ENCODE results near the gene EIF1.
"Not testable (repeated sequence)": the region's sequence is repeated elsewhere in the genome, so short reads cannot be mapped to it uniquely, and the experiment has no call there.

EIF1 gene

GRCh38 chr17:41695954-41696757 lies 7.5 kb downstream of the EIF1 start:
- Histone ChIP-seq H3K9me3 (replicated peaks in 1 of 2; ENCODE audit: control insufficient read depth in 2 of 2, insufficient read depth in 1 of 2, low read depth in 1 of 2, low read length in 2 of 2) (no peaks in the 10 kb centered on the region), H3K79me1 (ENCODE audit: low read depth, low read length) (no peaks in the 10 kb centered on the region), H3K4me1 (ENCODE audit: control insufficient read depth in 2 of 2, insufficient read depth in 1 of 2, low read depth in 1 of 2, low read length in 2 of 2) (no peaks in the 10 kb centered on the region), H2AK5ac (ENCODE audit: low read depth, low read length) (no peak overlapping the region), H3K9ac (ENCODE audit: low read depth, low read length, poor library complexity) (no peak overlapping the region), H4K91ac (ENCODE audit: low read depth, low read length, poor library complexity) (no peak overlapping the region), H2BK12ac (ENCODE audit: low read length) (no peak overlapping the region), H3K4me3 (ENCODE audit: low read length in 2 of 2) (no peak overlapping the region), H4K8ac (ENCODE audit: low read depth, low read length) (no peak overlapping the region), H3K4ac (ENCODE audit: low read length) (no peak overlapping the region), H3K18ac (ENCODE audit: low read length) (no peak overlapping the region), H3K4me2 (ENCODE audit: insufficient read depth, low read length, poor library complexity, severe bottlenecking) (no peak overlapping the region), H3K27me3 (ENCODE audit: control insufficient read depth in 3 of 3, insufficient read depth in 3 of 3, low read depth in 1 of 3, low read length in 3 of 3) (no peaks in the 10 kb centered on the region), H2BK15ac (ENCODE audit: low read length) (no peak overlapping the region), H2BK120ac (ENCODE audit: low read depth, low read length) (no peak overlapping the region), H3K27ac (replicated peaks; ENCODE audit: low read length) (no peak overlapping the region), H2BK5ac (ENCODE audit: low read length) (no peak overlapping the region), H2AFZ (ENCODE audit: low read length) (no peak overlapping the region), H3K36me3 (replicated peaks in 1 of 2; ENCODE audit: control insufficient read depth in 2 of 2, insufficient read depth in 2 of 2, low read length in 2 of 2) (peaks cover 22 to 39% of the 10 kb centered on the region in 2 donors), H3K14ac (ENCODE audit: low read length) (no peak overlapping the region), H3K23ac (ENCODE audit: low read depth, low read length, poor library complexity) (no peak overlapping the region)
- DNase-seq (ENCODE audit: low spot score) = peak; percentile 70
- WGBS, 2 donors (ENCODE audit: extremely low coverage in 2 of 2, insufficient read length in 2 of 2, insufficient replicate concordance in 1 of 2) = no CpG with 5 or more reads among the region's 11 CpGs

GRCh38 chr17:41697122-41697962 lies 8.7 kb downstream of the EIF1 start:
- H3K27ac ChIP-seq (replicated peaks; ENCODE audit: low read length) = no peak overlapping the region
- H3K23ac ChIP-seq (ENCODE audit: low read depth, low read length, poor library complexity) = no peak overlapping the region
- no peak overlapping the region for H2BK12ac ChIP-seq (ENCODE audit: low read length)
- H3K4ac ChIP-seq (ENCODE audit: low read length) = no peak overlapping the region
- H2AK5ac ChIP-seq (ENCODE audit: low read depth, low read length) = no peak overlapping the region
- H3K36me3 ChIP-seq (replicated peaks in 1 of 2; ENCODE audit: control insufficient read depth in 2 of 2, insufficient read depth in 2 of 2, low read length in 2 of 2) = peaks cover 13 to 27% of the 10 kb centered on the region in 2 donors
- no peak overlapping the region for H3K9ac ChIP-seq (ENCODE audit: low read depth, low read length, poor library complexity)
- no peak overlapping the region for H3K14ac ChIP-seq (ENCODE audit: low read length)
- H3K4me2 ChIP-seq (ENCODE audit: insufficient read depth, low read length, poor library complexity, severe bottlenecking) = no peak overlapping the region
- H3K9me3 ChIP-seq (replicated peaks in 1 of 2; ENCODE audit: control insufficient read depth in 2 of 2, insufficient read depth in 1 of 2, low read depth in 1 of 2, low read length in 2 of 2) = no peaks in the 10 kb centered on the region
- H2BK15ac ChIP-seq (ENCODE audit: low read length) = no peak overlapping the region
- H3K4me1 ChIP-seq (ENCODE audit: control insufficient read depth in 2 of 2, insufficient read depth in 1 of 2, low read depth in 1 of 2, low read length in 2 of 2) = no peaks in the 10 kb centered on the region
- no peak for DNase-seq (ENCODE audit: low spot score)
- no peak overlapping the region for H3K4me3 ChIP-seq (ENCODE audit: low read length in 2 of 2)
- no peak overlapping the region for H2BK5ac ChIP-seq (ENCODE audit: low read length)
- no peak overlapping the region for H4K8ac ChIP-seq (ENCODE audit: low read depth, low read length)
- WGBS, 2 donors (ENCODE audit: extremely low coverage in 2 of 2, insufficient read length in 2 of 2, insufficient replicate concordance in 1 of 2) = no CpG with 5 or more reads among the region's 6 CpGs
- H3K27me3 ChIP-seq (ENCODE audit: control insufficient read depth in 3 of 3, insufficient read depth in 3 of 3, low read depth in 1 of 3, low read length in 3 of 3) = no peaks in the 10 kb centered on the region
- H2AFZ ChIP-seq (ENCODE audit: low read length) = no peak overlapping the region
- no peak overlapping the region for H4K91ac ChIP-seq (ENCODE audit: low read depth, low read length, poor library complexity)
- no peak overlapping the region for H3K18ac ChIP-seq (ENCODE audit: low read length)
- no peaks in the 10 kb centered on the region for H3K79me1 ChIP-seq (ENCODE audit: low read depth, low read length)
- H2BK120ac ChIP-seq (ENCODE audit: low read depth, low read length) = no peak overlapping the region

DNA sequence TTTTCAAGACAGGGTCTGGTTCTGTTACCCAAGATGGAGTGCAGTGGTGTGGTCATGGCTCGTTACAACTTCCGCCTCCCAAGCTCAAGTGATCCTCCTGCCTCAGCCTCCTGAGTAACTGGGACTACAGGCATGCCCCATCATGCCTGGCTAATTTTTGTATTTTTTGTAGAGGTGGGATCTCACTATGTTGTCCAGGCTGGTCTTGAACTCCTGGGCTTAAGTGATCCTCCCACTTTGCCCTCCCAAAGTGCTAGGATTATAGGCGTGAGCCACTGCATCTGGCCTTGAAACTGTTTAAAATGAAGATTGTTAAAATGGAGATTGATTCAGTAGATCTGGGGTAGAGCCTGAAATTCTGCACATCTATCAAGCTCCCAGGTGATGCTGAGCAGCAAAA lies 12.2 kb downstream of the EIF1 start:
- H2BK12ac ChIP-seq (ENCODE audit: low read length); H3K27ac ChIP-seq (replicated peaks; ENCODE audit: low read length); H3K4ac ChIP-seq (ENCODE audit: low read length); H2BK5ac ChIP-seq (ENCODE audit: low read length); H3K79me1 ChIP-seq (ENCODE audit: low read depth, low read length); H2AFZ ChIP-seq (ENCODE audit: low read length); H3K36me3 ChIP-seq (replicated peaks in 1 of 2; ENCODE audit: control insufficient read depth in 2 of 2, insufficient read depth in 2 of 2, low read length in 2 of 2); H3K27me3 ChIP-seq (ENCODE audit: control insufficient read depth in 3 of 3, insufficient read depth in 3 of 3, low read depth in 1 of 3, low read length in 3 of 3); DNase-seq (ENCODE audit: low spot score); H3K23ac ChIP-seq (ENCODE audit: low read depth, low read length, poor library complexity); H3K9me3 ChIP-seq (replicated peaks in 1 of 2; ENCODE audit: control insufficient read depth in 2 of 2, insufficient read depth in 1 of 2, low read depth in 1 of 2, low read length in 2 of 2); H2BK15ac ChIP-seq (ENCODE audit: low read length); H2AK5ac ChIP-seq (ENCODE audit: low read depth, low read length); H3K18ac ChIP-seq (ENCODE audit: low read length); H4K8ac ChIP-seq (ENCODE audit: low read depth, low read length); H3K9ac ChIP-seq (ENCODE audit: low read depth, low read length, poor library complexity); H3K4me3 ChIP-seq (ENCODE audit: low read length in 2 of 2); H4K91ac ChIP-seq (ENCODE audit: low read depth, low read length, poor library complexity); H3K4me2 ChIP-seq (ENCODE audit: insufficient read depth, low read length, poor library complexity, severe bottlenecking); H2BK120ac ChIP-seq (ENCODE audit: low read depth, low read length); H3K14ac ChIP-seq (ENCODE audit: low read length): not testable (repeated sequence)
- peaks cover 9 to 11% of the 10 kb centered on the region in 2 donors for H3K4me1 ChIP-seq (ENCODE audit: control insufficient read depth in 2 of 2, insufficient read depth in 1 of 2, low read depth in 1 of 2, low read length in 2 of 2)
- WGBS, 2 donors (ENCODE audit: extremely low coverage in 2 of 2, insufficient read length in 2 of 2, insufficient replicate concordance in 1 of 2) = no CpG with 5 or more reads among the region's 3 CpGs

DNA sequence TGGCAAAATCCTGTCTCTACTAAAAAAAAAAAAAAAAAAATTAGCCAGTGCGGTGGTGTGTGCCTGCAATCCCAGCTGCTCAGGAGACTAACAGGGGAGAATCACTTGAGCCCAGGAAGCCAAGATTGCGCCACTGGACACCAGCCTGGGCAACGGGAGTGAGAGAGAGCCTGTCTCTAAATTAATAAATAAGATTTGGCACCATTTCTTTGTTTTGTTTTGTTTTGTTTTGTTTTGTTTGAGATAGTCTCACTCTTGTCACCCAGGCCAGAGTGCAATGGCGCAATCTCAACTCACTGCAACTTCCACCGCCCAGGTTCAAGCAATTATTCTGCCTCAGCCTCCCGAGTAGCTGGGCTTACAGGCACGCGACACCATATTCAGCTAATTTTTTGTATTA lies 14.0 kb downstream of the EIF1 start:
- Histone ChIP-seq H3K4me1 (ENCODE audit: control insufficient read depth in 2 of 2, insufficient read depth in 1 of 2, low read depth in 1 of 2, low read length in 2 of 2) (peaks cover 9 to 18% of the 10 kb centered on the region in 2 donors), H3K36me3 (replicated peaks in 1 of 2; ENCODE audit: control insufficient read depth in 2 of 2, insufficient read depth in 2 of 2, low read length in 2 of 2) (no peaks in the 10 kb centered on the region), H2BK120ac (ENCODE audit: low read depth, low read length) (no peak overlapping the region), H2AK5ac (ENCODE audit: low read depth, low read length) (no peak overlapping the region), H3K18ac (ENCODE audit: low read length) (no peak overlapping the region), H2BK15ac (ENCODE audit: low read length) (no peak overlapping the region), H2AFZ (ENCODE audit: low read length) (no peak overlapping the region), H3K14ac (ENCODE audit: low read length) (no peak overlapping the region), H3K27ac (replicated peaks; ENCODE audit: low read length) (no peak overlapping the region), H3K9ac (ENCODE audit: low read depth, low read length, poor library complexity) (no peak overlapping the region), H3K23ac (ENCODE audit: low read depth, low read length, poor library complexity) (no peak overlapping the region), H4K8ac (ENCODE audit: low read depth, low read length) (no peak overlapping the region), H3K9me3 (replicated peaks in 1 of 2; ENCODE audit: control insufficient read depth in 2 of 2, insufficient read depth in 1 of 2, low read depth in 1 of 2, low read length in 2 of 2) (no peaks in the 10 kb centered on the region), H3K4me3 (ENCODE audit: low read length in 2 of 2) (no peak overlapping the region), H2BK12ac (ENCODE audit: low read length) (no peak overlapping the region), H3K79me1 (ENCODE audit: low read depth, low read length) (no peaks in the 10 kb centered on the region), H3K4me2 (ENCODE audit: insufficient read depth, low read length, poor library complexity, severe bottlenecking) (no peak overlapping the region), H3K4ac (ENCODE audit: low read length) (no peak overlapping the region), H4K91ac (ENCODE audit: low read depth, low read length, poor library complexity) (no peak overlapping the region), H2BK5ac (ENCODE audit: low read length) (no peak overlapping the region), H3K27me3 (ENCODE audit: control insufficient read depth in 3 of 3, insufficient read depth in 3 of 3, low read depth in 1 of 3, low read length in 3 of 3) (no peaks in the 10 kb centered on the region)
- no CpG with 5 or more reads among the region's 8 CpGs for WGBS, 2 donors (ENCODE audit: extremely low coverage in 2 of 2, insufficient read length in 2 of 2, insufficient replicate concordance in 1 of 2)
- DNase-seq (ENCODE audit: low spot score) = no peak
